ENCODE data around the gene EXD3. TPM values are rescaled to one million over a fixed set of nuclear protein-coding genes. Genes with fewer than 3 reads are reported as not detected.
A peak's percentile ranks its signal among the peaks of the same experiment; 100 is the strongest.

Gene EXD3
- total and polyA plus RNA-seq, 2 of the 4 experiments (the other 2 are of a cell fraction) = 1.1 to 7.4 TPM

- dilution Hi-C loops (cut with HindIII; ENCODE audit: low sequenced_read_pairs, unreplicated experiment) = no loop called here
- Histone ChIP-seq H3K4ac (ENCODE audit: low read depth, low read length) (no peak overlapping the region), H3K4me2 (ENCODE audit: low read depth, low read length) (no peak overlapping the region), H2BK5ac (ENCODE audit: low read depth, low read length, poor library complexity, severe bottlenecking) (no peak overlapping the region), H3K27ac (ENCODE audit: insufficient read depth, low read length) (no peak overlapping the region), H3K36me3 (ENCODE audit: control insufficient read depth, insufficient read depth, low read length) (no peaks in the 10 kb centered on the region), H2BK15ac (ENCODE audit: low read depth, low read length) (no peak overlapping the region), H3K4me1 (ENCODE audit: control insufficient read depth, insufficient read depth, low read length) (no peaks in the 10 kb centered on the region), H3K79me1 (ENCODE audit: low read depth in 1 of 2, low read length in 2 of 2) (no peaks in the 10 kb centered on the region), H4K8ac (ENCODE audit: low read depth in 2 of 2, low read length in 2 of 2) (no peak overlapping the region), H3K18ac (ENCODE audit: low read depth, low read length) (no peak overlapping the region), H2AK5ac (ENCODE audit: low read depth, low read length) (no peak overlapping the region), H4K5ac (ENCODE audit: low read depth, low read length) (no peak overlapping the region), H3K23ac (ENCODE audit: low read depth, low read length) (no peak overlapping the region), H4K91ac (ENCODE audit: insufficient read depth, low read depth, low read length) (no peak overlapping the region), H3K56ac (ENCODE audit: extremely low read depth, insufficient read depth, low read length) (no peak overlapping the region), H2BK20ac (ENCODE audit: low read depth, low read length) (no peak overlapping the region), H3K4me3 (ENCODE audit: insufficient read depth, low read depth, low read length) (no peak overlapping the region), H3K9ac (ENCODE audit: low read depth, low read length) (no peak overlapping the region), H3K14ac (replicated peaks; ENCODE audit: low read depth, low read length) (no peak overlapping the region), H2BK120ac (ENCODE audit: low read depth, low read length) (no peak overlapping the region), H2AFZ (replicated peaks; ENCODE audit: low read length, poor library complexity) (no peak overlapping the region), H2AK9ac (replicated peaks; ENCODE audit: low read depth, low read length, poor library complexity) (no peak overlapping the region), H4K20me1 (ENCODE audit: insufficient read depth, low read length) (no peaks in the 10 kb centered on the region), H3K9me1 (ENCODE audit: insufficient read depth, low read length) (no peaks in the 10 kb centered on the region), H3K9me3 (ENCODE audit: control insufficient read depth, insufficient read depth, low read length) (peaks cover 41% of the 10 kb centered on the region), H3K27me3 (ENCODE audit: control insufficient read depth, insufficient read depth, low read length) (no peaks in the 10 kb centered on the region)
- peak; percentile 5 for DNase-seq
- in situ Hi-C loops (cut with MboI; ENCODE audit: low sequenced_read_pairs) = no loop called here
- POLR2A ChIA-PET (ENCODE audit: unreplicated experiment) = no interaction called here
- no TSS peak for BruUV-seq (replicated peaks)
- no peak for ATAC-seq (ENCODE audit: low read depth)
- no CpG with 5 or more reads among the region's 4 CpGs for WGBS, 2 experiments (ENCODE audit: extremely low coverage in 2 of 2, insufficient read length in 1 of 2)
- TF ChIP-seq BHLHE40 (IDR thresholded peaks at IDR 0.05; ENCODE audit: low read depth, low read length) (no peak), CTCF (conservative IDR thresholded peaks at IDR 0.05; ENCODE audit: low read depth, low read length) (no peak), POLR2A (IDR thresholded peaks at IDR 0.05; ENCODE audit: low read depth, low read length) (no peak), CHD1 (IDR thresholded peaks at IDR 0.05; ENCODE audit: low read depth, low read length) (no peak), CEBPB (IDR thresholded peaks at IDR 0.05; ENCODE audit: low read depth, low read length) (no peak), ELK1 (IDR thresholded peaks at IDR 0.05; ENCODE audit: borderline replicate concordance, low read depth, low read length) (no peak), NFE2L2 (IDR thresholded peaks at IDR 0.05; ENCODE audit: low read depth, low read length) (no peak), FOS (IDR thresholded peaks at IDR 0.05; ENCODE audit: low read depth, low read length) (no peak), SMC3 (IDR thresholded peaks at IDR 0.05; ENCODE audit: low read depth, low read length) (no peak), MXI1 (IDR thresholded peaks at IDR 0.05; ENCODE audit: borderline replicate concordance, low read depth, low read length) (no peak), RFX5 (IDR thresholded peaks at IDR 0.05; ENCODE audit: low read depth, low read length) (no peak), RCOR1 (IDR thresholded peaks at IDR 0.05; ENCODE audit: insufficient replicate concordance, low read length) (no peak), MAZ (IDR thresholded peaks at IDR 0.05; ENCODE audit: borderline replicate concordance, low read depth, low read length) (no peak), RAD21 (IDR thresholded peaks at IDR 0.05; ENCODE audit: low read length) (no peak), MAFK (IDR thresholded peaks at IDR 0.05; ENCODE audit: low read depth, low read length) (no peak), USF2 (IDR thresholded peaks at IDR 0.05; ENCODE audit: low read depth, low read length) (no peak)
- intact Hi-C loops (cut with micrococcal nuclease) = no loop called here
- CTCF ChIA-PET = no interaction called here
Measured at GRCh38 chr9:137357166-137357565, 65.8 kb downstream of the EXD3 start.

Data from IMR-90 (cell line).